HG03457 (cell line): ENCODE results near the gene ADGRD1.
"Not testable (repeated sequence)": the region's sequence is repeated elsewhere in the genome, so short reads cannot be mapped to it uniquely, and the experiment has no call there.

ENCODE experiments used
- ATAC-seq: cut with Tn5 transposase; IDR thresholded peaks from one replicate; pipeline ENCODE4 v1.9.1; 2021; ENCODE audit warnings: moderate number of reproducible peaks; ENCODE audit not compliant: unreplicated experiment

Gene ADGRD1

DNA sequence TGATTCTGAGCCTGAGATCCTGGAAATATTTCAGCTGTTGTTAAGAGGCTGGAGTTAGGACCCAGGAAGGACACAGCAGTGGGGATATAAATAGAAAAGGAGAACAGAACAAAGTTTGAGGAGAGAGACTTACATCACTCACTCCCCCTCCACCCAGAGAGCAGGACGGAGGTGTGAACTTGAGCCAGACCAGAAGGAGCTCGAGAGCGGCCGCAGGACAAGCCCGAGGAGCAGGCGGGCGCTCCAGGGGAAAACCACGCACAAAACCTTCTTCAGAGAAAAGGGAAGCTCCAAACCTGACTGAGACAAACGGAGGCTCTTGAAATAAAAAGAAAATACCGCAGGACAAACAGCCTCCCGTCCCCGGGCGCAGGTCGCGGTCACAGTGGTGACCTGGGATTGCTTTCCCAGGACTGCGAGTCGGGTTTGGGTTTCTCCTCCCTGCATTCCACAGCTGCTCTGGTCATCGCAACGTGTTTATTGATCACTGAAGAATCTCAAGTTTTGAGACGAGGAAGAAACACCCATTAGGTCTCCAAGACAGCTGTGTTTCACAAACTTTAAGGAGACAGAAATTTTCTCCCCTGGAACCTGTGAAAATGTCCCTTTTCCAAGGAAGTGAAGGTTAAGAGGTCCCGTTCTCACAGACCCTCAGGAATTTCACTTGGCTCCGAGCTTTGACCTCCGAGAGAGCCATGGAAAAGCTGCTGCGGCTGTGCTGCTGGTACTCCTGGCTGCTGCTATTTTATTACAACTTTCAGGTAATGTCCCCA lies at the start of gene ADGRD1:
ADGRD1 (plus strand) TSS at position 137 of the 773 bp plus-strand sequence; CDS start at position 696, 559 bp downstream.
- no peak for ATAC-seq

DNA sequence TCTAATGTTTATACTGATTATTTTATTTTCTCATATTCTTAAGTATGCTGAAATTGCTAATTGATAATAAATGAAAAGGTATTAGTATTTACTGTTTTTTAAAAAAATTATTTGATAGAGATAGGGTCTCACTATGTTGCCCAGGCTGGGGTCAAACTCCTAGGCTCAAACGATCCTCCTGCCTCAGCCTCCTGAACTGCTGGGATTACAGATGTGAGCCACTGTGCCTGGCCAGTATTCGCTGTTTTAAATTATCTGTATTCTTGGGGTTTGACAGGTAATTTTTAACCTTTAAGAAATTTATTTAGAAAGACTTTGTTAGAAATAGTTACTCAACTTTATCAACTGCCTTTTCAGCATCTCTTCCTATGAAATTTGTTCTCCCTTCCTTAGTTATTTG lies 49.6 kb upstream of the ADGRD1 start:
- no peak for ATAC-seq

DNA sequence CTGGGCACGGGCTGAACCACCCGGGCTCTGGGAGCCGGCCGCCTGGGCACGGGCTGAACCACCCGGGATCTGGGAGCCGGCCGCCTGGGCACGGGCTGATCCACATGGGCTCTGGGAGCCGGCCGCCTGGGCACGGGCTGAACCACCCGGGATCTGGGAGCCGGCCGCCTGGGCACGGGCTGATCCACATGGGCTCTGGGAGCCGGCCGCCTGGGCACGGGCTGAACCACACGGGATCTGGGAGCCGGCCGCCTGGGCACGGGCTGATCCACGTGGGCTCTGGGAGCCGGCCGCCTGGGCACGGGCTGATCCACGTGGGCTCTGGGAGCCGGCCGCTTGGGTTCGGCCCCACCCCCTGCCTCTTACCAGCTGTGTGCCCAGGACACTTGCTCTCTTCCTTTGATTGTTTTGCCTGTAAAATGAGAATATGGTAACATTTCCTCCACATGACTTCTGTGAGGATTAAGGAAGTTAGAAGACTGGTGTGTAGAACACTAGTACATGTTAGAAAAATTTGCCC lies 48.7 kb upstream of the ADGRD1 start:
- ATAC-seq, result not testable (repeated sequence)

DNA sequence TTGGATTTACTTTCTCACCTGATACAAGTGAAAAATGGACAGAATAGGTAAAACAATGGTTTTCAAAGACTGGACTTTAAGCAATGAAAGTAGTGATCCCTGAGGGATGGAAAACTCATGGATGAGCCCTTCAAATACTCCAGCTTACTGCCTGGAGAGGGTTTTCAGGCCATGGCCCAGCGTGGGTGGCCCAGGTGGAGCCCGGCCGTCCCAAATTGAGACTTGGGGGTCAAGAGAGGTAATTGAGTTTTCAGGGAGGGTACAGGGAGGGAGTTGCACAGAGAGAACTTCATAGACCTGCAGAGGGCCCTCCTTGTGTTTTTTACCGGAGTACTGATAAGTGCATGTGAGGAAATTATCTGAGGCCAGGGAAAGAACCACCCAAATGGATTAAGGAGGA lies 44.6 kb upstream of the ADGRD1 start:
- no peak for ATAC-seq

DNA sequence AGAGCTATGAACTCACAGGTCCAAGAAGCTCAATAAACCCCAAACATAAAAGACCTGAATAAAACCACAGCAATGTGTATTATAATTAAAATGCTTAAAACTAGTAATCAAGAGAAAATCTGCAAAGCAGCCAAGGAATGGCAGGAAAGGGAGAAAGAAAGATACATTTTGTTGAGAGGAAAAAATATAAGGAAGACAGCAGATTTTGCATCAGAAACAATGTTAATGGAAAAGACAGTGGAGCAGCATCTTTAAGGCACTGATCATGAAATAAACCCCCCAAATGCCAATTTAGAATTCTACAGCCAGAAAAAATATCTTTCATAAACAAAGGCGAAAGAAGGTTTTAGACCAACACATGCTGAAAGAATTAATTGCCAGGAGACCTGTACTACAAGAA lies 42.5 kb upstream of the ADGRD1 start:
- ATAC-seq, result no peak

DNA sequence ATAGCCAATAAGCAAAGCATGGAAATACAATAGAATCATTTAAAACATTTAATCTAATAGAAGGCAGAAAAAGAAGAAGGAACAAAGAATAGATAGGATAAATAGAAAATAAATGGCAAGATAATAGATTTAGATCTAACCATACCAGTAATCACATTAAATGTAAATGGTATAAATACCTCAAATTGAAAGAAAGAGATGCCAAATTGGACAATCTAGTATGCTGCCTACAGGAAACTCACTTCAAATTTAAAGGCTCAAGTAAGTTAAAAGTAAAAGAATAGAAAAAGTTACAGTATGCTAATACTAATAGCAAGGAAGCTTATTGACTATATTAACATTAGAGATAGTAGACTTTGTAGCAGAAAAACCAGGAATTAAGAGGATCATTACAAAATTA lies 41.8 kb upstream of the ADGRD1 start:
- no peak for ATAC-seq

DNA sequence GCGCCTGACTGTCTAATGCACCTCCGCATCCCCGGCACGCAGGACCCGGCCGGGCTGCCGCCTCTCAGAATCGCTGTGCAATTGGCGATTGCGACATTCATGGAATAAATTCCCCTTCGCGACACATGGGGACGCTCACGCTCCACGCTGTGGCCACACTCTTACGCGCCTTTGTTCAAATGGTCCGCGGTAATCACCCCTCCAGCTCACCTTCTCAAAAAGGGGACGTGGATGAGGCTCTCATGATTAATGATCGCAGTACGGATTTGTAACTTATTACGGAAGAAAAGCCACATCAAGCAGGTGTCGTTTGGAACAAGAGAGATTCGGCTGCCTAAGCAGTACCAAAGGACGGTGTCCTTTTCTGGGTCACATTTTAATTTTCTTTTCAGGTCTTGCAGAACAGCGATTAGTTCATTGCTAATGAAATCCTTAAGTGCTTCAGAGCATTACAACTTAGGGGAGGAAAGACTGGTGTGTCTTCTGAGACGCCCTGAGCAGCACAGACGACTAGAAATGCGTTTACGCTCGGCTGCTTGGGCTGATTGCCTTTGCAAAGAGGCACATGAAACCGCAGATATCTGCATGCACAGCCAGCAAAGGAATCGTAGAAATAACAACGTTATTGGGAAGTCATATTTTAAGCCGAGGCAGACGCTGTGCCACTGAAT lies 37.3 kb upstream of the ADGRD1 start:
- ATAC-seq, result no peak

DNA sequence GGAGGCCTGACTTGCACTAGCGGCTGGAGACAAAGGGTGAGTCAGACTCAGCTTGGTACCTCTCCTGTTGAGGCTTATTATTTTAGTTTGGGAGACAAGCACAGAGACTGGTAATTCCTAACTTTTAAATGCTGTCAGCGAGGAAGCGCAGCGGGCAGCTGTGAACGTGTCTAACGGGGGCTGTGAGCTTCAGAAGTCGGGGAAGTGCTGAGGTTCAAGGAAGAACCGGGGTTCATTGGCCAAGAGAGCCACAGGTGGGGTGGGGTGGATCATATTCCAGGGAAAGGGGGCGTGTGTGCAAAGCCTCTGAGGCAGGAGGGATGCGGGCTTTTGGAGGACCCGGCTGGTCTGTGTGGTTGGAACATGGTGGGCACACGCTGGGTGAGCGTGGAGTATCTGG lies 36.1 kb upstream of the ADGRD1 start:
- ATAC-seq, result no peak

DNA sequence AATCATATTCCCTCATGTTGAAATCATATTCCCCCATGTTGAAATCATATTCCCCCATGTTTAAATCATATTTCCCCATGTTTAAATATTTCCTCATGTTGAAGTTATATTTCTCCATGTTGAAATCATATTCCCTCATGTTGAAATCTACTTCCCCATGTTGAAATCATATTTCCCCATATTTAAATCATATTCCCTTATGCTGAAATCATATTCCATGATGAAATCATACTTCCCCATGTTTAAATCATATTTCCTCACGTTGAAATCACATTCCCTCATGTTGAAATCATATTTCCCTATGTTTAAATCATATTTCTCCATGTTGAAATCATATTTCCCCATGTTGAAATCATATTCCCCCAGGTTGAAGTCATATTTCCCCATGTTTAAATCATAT lies 34.6 kb upstream of the ADGRD1 start:
- ATAC-seq, result no peak

DNA sequence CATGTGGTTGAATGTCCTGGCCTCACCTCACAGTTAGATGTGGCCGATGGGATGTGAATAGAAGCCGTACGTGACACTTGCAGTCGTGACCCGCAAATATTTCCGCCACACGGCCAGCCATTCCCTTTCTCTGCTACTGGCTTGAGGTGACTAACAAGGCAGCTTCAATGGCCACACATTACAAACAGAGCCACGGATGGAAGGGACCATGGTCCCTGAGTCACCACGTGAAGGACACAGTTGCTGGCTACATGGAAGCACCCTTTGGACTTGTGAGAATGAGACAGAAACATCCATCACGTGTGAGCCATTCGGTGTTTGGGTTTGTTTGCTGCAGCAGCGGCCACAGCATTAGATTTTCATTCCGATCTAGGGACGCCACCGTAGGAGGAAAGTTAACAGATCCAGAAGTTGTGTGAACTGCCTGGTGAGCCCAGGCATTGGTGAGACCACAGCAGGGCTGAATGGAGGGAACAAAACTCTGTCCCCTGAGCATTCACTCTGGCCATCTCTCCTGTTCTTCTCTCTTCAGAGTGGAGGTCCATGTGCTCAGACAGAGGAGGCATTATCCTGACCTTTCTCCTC lies 33.5 kb upstream of the ADGRD1 start:
- no peak for ATAC-seq

DNA sequence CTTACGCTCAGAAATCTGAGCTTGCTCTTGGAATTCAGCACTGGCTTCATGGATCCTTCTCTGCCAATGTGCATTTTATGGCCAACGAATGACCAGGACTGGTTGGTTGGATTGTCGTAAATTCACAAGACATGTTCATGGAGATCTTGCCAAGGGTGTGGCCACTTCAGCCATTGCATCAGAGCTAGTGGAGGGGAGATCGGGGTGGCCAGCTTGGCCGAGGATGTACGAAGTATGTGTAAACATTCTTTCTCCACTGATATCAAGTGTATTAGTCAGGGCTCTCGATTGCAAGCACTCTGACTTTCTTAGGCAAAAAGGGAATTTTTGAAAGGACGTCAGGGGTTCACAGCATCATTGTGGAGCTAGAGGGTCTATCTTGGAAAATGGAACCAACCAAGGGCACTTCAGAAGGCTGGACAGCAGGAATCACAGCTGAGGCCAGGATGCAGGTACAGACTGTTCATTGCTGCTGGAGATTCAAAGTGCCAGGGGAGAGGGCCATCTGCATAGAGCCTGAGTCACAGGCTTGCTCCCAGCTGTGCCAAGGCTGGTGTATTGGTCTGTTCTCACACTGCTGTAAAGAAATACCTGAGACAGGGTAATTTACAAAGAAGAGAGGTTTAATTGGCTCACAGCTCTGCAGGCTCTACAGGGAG lies 32.9 kb upstream of the ADGRD1 start:
- ATAC-seq, result no peak

DNA sequence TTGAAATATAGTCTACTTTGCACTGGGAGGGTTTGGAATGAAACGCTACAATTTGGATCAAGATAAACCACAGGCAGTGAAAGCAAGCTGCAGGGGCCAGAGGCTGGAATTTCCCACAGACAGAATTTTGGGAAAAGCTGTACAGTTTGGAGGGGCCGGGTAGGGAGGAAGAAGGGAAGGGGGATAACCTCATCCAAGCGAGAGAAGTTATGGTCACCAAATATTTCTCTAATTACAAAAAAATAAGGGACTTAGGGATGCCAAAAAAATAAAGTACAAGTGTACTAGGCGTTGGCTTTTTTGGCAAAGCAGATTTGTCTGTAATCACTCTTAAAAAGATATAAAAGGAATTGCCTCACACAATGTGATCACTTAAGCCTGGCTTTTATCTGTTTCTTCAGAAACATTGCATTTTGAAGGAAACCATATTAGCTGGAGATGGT lies 31.2 kb upstream of the ADGRD1 start:
- no peak for ATAC-seq

DNA sequence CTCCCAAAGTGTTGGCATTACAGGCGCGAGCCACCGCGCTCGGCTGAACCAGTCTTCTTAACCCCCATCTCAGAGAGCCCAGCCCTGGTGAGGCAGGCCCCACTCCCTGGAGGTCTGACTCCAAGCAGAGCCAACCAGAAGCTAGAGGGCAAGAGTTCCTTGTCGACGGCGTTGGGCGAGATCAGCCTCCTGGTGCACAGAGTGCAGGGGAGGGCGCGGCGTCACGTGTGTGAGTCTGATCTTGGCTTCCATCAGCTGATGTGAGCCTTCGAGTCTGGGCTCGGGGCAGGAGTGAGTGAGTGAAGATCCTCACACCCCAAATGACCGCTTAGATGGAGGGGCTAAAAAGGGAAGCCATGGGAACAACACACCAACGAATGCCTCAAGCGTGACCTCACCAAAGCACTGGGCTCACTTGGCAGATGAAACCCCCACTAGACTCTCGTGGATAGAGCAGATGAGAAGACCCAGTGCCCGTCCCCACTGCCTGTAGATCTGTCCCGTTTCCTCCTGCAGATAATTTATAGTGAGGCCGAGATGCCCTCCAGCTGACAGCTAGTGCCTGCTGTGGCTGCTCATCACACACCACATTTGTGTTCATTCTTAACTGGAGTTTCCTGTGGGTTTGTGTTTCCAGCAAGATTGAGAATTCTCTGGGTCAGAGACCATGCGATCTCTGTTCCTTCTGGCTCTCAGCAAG lies 28.6 kb upstream of the ADGRD1 start:
- ATAC-seq, result no peak

DNA sequence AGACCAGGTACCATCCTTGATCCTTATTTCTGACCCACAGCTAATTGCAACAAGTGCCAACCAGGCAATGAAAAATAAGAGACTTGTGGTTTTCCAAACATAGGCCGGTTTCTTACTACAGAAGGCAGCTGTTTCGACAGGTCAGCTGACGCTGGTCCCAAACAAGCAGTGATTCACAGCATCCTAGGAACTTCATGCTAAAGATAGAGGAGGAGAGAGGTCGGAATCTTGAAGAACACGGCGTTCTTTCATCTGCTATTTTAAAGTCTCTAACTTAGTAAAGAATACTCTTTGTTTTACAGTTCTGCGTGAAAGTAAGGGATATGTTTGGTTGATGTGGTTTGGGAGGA lies 28.1 kb upstream of the ADGRD1 start:
- no peak for ATAC-seq

DNA sequence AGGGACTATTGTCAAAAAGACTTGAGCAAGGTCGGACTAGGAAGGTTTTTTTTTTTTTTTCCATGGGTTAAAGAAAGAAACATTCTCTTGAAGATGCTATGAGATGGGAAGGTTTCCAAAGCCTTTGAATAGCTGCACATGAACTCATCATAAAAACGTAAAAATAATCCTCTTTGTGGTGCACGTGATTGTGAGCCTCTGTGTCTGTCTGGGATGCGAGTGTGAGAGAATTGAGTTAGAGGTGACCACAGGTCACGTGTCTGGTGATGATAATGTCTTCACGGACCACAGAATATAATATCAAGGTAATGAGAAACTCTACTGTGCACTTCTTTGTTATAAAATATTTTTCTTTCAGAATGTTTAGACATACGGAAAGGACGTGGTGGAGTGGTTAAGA lies 24.3 kb upstream of the ADGRD1 start:
- no peak for ATAC-seq

DNA sequence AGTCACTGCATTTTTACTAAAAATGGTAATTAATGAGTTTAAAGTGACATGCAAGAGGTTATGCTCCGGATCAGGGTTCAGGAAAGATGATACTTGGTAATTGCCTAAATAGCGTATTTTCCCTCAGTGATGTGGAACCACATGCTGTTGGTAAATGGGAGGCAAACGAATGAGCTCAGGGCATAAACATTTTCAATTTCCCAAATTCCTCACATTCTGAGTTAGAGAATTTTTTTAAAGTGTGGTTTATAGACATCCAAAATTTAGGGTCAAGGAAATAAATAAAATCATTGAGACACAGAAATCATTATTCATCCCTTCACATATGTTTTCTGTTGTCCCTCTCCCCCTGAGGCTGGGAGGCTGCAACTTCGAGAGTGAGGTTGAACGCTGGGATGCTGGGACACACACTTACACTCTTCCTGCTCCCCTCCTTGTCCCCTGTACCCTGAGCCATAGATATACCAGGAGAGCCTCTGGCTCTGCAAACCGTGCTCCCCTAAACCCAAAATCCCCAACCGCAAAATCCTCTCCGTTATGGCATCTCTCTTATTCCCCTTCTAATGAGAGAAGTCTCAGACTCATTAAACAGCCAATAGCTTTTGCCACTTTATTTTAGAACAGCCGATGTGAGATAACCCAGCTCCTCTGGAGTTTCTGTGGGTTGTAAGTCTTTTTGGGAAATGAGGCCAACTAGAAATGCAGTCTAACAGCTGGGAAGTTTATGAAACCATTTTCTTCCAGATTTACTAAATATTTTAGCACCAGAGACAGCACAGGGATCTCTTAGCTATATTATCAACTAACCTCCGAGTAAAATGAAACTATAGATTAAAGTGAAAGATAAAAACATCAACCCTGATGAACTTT lies 21.4 kb upstream of the ADGRD1 start:
- ATAC-seq, result no peak

DNA sequence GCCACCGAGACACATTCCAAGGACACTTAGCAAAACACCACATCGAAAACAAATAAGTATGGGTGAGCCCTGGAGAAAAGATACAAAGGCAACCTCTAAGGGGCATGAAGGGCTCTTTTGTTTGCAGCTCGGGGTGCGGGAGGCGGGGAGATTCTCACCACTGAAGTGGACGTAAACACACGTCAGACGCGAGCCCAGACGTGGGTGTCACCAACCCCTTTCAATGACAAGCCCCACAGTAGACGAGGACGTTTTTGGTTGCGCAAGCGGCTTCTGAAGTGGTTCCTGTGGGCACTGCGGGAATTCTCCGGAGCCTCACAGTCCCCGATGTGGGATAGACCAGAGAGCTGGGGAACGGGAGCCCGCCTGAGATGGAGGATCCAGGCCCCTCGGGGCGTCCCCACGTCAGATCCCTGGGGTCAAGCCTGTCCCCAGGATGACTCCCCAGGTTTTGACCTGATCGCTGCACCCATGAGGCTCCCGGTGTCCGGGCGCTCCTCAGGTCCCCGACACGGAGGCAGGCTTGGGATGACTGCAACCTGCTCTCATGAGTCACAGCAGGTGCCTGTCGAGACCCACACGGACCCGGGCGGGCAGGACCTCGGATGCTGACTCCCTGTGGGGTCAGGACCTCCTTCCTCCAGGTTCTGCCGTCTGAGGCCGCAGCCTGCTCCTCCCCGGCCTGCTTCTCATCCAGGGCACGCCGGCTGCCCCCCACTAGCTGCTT lies 20.3 kb upstream of the ADGRD1 start:
- no peak for ATAC-seq

DNA sequence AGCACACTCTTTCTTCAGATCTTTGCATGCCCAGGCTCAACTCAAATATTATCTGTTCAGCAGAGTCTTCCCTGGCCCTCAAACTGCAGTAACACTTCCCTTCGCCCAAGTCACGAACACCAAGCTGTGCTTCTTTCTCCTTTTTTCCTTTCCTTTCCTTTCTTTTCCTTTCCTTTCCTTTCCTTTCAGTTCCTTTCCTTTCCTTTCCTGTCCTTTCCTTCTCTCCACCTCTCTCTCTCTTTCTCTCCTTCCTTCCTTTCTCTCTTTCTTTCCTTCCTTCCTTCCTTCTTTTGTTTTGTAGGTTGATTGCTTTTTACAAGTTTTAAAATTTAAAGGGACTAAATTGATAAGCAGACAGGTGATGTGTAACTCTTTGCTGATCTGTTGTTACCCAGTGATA lies 19.0 kb upstream of the ADGRD1 start:
- no peak for ATAC-seq

DNA sequence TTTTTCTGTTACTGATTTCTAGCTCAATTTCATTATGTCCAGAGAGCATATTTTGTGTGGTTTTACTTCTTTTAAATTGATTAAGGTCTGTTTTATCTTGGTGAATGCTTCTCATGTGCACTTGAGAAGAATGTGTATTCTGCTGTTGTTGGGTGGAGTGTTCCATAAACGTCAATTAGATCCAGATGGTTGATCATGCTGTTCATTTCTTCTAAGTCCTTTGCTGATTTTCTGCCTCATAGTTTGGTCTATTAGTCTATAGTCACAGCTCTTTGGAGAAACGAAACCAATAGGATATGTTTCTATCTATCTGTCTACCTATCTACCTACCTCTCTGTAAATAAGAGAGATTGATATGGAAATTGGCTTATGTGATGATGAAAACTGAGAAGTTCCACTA lies 17.1 kb upstream of the ADGRD1 start:
- ATAC-seq, result no peak
